GM19239 (cell line): ENCODE results near the gene RABL6.

Experiments
- DNase-seq: peaks from one replicate; pipeline ENCODE4 v3.0.0; 2011; ENCODE audit warnings: low spot score; ENCODE audit not compliant: insufficient read length
- FAIRE-seq: peaks from 2 replicates; lab custom pipeline; 2011; peaks lifted over from hg19 to GRCh38; lab: Jason Lieb, UNC

The RABL6 gene

DNA sequence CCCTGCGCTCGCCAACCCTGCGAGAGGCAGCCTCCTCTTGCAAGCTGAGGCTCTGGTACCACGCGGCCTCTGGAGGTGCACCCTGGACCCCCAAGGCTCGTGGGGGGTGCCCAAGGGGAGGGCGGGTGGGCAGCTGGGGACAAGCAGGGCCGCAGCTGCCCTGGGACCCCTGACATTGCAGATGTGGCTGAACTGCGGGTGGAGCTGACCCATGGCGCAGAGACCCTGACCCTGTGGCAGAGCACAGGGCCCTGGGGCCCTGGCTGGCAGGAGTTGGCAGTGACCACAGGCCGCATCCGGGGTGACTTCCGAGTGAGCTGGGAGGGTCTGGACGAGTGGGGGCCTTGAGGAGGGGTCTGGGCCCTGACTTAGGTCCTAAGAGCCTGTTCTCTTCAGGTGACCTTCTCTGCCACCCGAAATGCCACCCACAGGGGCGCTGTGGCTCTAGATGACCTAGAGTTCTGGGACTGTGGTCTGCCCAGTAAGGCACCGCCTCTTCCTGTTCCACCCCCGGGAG is 45.9 kb downstream of the RABL6 start:
- DNase-seq (no peak), FAIRE-seq (no peak)

DNA sequence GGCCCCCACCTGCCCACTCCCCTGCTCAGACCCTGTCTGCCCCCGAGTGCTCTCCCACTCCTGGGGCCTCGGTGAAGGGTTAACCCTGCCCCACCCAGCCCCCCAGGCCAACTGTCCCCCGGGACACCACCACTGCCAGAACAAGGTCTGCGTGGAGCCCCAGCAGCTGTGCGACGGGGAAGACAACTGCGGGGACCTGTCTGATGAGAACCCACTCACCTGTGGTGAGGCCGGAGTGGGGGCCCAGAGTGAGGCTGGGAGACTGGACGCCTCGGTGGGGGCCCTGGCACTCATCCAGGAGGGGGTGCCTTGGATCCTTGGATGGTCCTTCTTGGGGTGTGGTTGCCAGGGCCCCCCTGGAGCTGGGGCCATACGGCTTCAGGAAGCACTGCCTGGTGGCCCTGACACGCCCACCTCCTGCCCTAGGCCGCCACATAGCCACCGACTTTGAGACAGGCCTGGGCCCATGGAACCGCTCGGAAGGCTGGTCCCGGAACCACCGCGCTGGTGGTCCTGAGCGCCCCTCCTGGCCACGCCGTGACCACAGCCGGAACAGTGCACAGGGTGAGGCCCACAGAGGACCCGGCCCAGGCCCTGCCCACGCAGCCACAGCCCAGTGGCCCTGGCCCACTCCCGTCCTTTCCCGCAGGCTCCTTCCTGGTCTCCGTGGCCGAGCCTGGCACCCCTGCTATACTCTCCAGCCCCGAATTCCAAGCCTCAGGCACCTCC is 46.5 kb downstream of the RABL6 start:
- FAIRE-seq (no peak), DNase-seq (no peak)

DNA sequence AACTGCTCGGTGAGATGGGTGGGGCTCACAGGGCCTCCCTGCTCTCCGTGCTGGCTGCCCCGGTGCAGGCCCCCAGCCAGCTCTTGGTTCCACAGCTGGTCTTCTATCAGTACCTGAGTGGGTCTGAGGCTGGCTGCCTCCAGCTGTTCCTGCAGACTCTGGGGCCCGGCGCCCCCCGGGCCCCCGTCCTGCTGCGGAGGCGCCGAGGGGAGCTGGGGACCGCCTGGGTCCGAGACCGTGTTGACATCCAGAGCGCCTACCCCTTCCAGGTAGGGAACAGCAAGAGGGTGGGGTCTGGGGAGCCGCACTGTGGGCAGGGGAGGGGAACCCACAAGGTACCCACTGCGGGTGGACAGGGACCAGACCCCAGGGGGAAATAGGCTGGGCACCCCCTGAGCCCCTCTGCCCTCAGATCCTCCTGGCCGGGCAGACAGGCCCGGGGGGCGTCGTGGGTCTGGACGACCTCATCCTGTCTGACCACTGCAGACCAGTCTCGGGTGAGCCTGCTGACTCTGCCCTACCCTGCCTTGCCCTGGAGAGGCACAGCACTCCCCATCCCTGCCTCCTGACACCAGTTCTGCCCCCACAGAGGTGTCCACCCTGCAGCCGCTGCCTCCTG is 47.2 kb downstream of the RABL6 start:
- DNase-seq (no peak), FAIRE-seq (no peak)

DNA sequence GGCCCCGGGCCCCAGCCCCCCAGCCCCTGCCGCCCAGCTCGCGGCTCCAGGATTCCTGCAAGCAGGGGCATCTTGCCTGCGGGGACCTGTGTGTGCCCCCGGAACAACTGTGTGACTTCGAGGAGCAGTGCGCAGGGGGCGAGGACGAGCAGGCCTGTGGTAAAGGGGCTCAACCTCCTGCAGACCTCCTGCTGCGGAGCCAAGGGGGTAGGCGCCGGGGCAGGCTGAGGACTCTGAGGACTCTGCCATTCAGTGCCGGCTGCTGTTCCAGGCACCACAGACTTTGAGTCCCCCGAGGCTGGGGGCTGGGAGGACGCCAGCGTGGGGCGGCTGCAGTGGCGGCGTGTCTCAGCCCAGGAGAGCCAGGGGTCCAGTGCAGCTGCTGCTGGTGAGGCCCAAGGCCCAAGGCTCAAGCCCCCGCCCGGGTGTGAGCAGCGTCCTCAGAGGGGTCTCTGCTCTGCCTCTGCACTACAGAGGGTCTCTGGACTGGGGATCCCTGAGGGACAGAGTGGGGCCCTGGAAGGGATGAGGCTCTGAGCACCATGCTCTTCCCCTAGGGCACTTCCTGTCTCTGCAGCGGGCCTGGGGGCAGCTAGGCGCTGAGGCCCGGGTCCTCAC is 47.8 kb downstream of the RABL6 start:
- DNase-seq (no peak), FAIRE-seq (no peak)

DNA sequence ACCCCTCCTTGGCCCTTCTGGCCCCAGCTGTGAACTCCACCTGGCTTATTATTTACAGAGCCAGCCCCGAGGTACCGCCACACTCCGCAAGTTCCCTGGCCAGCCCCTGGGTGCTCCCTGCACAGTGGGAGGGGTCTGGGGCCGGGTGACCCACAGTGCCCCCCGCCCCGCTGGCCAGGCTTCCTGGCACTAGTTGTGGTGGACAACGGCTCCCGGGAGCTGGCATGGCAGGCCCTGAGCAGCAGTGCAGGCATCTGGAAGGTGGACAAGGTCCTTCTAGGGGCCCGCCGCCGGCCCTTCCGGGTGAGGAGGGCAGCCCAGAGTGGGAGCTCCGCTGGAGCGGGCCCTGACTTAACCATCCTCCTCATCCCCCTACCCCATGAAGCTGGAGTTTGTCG is 48.3 kb downstream of the RABL6 start:
- DNase-seq (no peak), FAIRE-seq (no peak)

DNA sequence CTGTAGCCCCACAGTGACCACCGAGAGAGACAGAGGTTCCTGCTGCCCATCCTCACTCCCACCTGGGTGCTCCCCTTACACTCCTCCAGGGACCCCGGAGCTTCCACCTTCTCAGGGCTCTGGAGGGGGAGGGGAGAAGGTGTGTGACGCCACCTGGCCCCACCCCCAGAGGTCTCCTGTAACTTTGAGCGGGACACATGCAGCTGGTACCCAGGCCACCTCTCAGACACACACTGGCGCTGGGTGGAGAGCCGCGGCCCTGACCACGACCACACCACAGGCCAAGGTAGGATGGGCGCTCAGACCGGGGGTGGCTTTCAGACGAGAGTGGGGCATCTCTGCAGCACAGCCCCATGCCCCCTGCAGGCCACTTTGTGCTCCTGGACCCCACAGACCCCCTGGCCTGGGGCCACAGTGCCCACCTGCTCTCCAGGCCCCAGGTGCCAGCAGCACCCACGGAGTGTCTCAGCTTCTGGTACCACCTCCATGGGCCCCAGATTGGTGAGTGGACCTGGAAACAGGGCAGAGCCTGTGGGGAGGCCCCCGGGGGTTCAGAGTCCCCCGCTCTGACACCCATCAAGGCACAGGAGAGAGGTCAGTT is 48.9 kb downstream of the RABL6 start:
- DNase-seq, result no peak

DNA sequence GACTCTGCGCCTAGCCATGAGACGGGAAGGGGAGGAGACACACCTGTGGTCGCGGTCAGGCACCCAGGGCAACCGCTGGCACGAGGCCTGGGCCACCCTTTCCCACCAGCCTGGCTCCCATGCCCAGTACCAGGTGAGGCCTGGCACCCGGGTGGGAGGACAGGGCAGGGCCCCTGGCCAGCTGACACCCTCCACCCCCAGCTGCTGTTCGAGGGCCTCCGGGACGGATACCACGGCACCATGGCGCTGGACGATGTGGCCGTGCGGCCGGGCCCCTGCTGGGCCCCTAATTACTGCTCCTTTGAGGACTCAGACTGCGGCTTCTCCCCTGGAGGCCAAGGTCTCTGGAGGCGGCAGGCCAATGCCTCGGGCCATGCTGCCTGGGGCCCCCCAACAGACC is 49.4 kb downstream of the RABL6 start:
- DNase-seq, result no peak
- FAIRE-seq, result no peak

More for the DNA sequence above, 48.9 kb downstream of the RABL6 start:
- no peak for FAIRE-seq

DNA sequence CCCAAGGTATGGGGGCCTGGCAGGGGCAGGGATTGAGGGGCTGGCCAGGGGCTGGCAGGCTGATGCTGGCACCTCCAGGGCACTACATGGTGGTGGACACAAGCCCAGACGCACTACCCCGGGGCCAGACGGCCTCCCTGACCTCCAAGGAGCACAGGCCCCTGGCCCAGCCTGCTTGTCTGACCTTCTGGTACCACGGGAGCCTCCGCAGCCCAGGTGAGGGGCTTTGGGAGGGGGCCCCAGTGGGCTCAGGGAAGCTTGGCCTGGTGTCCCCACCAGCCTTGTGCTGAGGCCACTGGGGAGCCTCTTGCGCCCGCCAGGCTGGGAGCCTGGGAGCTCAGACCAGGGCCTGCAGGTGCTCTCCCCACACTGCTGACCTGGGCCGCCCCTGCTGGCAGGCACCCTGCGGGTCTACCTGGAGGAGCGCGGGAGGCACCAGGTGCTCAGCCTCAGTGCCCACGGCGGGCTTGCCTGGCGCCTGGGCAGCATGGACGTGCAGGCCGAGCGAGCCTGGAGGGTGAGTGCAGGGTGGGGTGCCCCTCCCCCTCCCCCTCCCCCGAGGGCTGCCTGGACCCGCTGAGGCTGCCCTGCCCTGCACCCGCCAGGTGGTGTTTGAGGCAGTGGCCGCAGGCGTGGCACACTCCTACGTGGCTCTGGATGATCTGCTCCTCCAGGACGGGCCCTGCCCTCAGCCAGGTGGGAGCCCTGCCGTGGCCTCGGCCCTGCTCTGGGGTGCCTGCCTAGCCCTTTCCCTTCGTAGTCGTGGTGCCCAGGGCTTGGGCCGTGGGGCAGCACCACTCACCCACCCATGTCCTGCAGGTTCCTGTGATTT is 50.0 kb downstream of the RABL6 start:
- DNase-seq, result no peak
- no peak for FAIRE-seq

DNA sequence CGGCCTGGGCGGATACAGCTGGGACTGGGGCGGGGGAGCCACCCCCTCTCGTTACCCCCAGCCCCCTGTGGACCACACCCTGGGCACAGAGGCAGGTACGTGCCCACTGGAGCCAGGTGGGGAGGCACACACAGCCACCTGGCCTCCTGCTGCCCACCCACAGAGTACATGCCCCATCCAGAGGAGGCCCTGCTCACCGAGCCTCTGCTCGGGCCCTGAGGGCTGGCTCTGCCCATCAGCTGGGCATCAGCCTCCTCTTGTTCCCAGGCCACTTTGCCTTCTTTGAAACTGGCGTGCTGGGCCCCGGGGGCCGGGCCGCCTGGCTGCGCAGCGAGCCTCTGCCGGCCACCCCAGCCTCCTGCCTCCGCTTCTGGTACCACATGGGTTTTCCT is 50.7 kb downstream of the RABL6 start:
- FAIRE-seq (no peak), DNase-seq (no peak)

DNA sequence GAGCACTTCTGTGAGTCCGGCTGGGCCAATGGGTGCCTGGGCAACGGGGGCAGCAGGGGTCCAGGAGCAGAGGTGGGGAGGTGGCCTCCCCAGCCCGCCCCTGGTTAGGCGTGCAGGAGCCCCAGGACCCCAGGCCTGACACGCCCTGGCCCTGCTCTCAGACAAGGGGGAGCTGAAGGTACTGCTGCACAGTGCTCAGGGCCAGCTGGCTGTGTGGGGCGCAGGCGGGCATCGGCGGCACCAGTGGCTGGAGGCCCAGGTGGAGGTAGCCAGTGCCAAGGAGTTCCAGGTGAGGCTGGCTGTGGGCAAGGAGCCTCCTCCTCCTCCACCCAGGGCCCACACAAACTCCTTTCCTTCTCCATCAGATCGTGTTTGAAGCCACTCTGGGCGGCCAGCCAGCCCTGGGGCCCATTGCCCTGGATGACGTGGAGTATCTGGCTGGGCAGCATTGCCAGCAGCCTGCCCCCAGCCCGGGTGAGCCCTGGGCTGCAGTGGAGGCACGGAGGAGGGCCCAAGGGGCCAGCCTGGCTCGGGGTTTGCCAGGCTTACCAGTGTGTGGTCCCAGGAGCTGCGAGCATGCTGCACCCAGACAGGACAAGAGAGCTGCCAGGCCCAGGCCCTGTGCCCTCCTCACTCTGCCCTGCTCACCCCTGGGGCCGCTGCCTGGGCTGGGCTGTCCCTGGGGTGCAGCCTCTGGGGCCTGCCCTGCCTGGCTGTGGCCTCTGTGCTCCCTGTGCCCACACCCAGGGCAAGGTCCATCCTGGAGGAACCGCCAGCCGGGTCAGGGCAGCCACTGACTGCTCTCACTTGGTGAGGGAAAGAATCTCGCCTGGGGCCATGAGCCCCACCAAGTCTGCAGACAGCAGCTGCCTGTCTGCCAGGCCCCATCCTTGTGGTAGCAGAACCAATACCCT is 51.4 kb downstream of the RABL6 start:
- no peak for DNase-seq
- no peak for FAIRE-seq

DNA sequence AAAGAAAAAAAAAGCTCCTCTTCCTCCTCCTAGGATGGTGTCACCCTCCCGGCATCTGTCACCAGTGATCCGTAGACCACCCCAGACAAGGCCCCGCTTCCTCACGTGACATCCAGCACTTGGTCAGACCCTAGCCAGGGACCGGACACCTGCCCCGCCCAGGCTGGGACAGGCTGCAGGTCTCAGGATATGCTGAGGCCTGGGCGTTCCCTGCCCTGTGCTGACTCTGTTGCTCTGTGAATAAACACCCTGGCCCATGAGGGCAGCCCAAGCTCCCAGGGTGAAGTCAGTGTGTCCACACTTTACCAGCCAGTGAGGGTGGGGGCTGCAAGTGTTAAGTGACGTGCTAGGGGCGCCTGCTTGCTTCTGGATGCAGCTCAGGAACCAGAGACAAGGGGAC is 52.8 kb downstream of the RABL6 start:
- no peak for DNase-seq
- no peak for FAIRE-seq

DNA sequence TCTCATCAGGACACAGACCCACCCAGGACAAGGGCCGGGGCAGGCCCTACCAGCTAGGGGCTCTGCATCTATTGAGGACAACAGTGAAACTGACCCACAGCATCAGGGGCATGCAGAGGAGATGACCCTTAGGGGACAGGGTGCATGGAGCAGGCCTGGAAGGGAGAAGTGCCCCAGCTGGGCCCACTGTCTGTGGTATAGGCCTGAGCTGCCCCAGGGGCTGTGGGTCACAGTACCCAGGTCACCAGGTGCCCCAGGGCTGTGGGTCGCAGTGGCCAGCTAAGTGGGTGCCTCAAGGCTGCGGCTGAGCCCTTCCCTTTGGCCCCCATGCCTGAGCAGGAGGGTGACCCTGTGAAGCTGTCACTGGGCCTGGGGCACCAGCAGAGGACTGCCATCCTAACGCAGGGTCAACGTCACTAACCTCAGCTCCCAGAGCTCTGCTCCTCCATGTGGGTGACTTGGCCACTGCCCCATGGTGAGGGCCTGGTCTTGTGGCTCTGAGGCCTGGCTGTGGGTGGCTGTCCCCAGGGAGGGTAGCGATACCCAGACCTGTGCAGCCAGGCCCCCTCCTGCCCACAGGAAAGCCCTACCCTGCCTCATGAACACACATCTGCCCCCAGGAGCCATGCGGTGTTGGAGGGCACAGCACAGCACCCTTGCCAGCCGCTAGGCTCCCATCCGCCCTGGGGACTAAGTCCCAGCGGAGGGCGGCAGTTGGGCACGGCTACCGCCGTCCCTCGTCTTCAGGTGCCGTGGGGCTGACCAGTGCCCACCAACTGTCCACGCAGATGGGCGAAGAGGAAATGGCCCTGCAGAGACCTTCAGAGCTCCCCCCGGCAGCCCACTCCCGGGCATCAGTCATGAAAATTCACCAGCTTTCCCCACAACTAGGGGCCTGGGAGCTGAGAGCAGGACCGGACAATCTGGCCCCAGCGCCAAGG is 53.5 kb downstream of the RABL6 start:
- DNase-seq, result no peak
- no peak for FAIRE-seq

DNA sequence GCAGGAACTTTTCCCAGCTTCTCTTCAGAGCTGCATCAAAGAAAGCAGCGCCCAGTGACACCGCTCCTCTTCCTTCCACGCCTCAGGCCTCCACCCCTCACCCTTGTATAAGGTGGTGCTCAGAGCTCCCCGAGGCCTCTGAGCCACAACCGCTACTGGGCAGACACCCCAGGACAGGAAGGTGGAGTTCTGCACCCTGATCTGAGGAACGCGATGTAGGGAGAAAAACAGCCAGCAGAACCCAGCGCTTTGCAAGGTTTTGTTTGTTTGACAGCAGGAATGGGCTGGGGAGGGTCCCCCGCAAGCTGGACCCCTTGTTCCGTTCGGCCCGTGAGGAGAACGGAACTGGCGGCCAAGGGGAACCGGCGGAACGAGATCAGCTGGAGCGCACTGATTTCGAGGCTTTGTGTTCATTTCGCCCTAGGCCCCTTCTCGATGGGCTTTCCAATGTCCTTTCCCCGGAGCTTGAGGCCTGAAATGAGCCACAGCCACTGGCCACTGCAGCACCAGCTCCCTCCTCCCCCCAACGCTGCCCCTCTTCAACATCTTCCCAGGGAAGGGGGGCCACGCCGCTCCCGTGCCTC is 54.2 kb downstream of the RABL6 start:
- DNase-seq, result no peak
- FAIRE-seq, result no peak

DNA sequence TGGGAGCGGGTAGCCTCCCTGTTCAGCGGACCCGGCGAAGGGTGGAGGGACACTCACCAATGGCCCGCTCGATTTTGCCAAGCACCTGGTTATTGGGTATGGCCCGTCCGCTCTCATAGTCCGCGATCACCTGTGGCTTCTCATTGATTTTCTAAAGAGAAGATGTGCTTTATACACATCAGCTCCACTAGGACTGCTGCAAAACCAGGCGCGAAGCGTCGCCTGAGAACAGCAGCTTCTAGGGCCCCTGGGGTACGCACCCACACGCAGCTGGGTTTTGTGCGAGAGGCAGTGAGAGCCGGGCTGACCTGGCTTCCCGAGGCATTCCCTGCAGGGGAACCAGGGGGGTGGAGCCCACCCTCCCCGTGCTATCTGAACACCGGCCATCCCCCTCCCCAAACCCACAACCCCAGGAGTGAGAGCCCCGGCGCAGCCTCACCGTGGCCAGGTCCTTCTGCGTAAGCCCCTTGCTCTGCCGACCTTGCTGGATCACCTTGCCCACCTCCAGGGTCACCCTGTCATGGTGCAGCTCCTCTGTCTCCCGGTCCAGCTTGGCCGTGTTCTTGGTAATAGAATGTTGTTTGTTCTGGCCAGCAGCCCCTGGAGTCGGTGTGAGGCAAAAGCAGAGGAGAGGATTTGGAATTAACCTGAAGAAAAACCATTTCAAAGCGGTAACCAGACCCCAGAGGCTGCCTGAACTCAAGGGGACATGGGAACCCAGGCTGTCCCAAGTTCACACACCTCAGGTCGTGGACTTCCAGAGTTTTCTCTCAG is 55.3 kb downstream of the RABL6 start:
- no peak for FAIRE-seq
- DNase-seq, result no peak

DNA sequence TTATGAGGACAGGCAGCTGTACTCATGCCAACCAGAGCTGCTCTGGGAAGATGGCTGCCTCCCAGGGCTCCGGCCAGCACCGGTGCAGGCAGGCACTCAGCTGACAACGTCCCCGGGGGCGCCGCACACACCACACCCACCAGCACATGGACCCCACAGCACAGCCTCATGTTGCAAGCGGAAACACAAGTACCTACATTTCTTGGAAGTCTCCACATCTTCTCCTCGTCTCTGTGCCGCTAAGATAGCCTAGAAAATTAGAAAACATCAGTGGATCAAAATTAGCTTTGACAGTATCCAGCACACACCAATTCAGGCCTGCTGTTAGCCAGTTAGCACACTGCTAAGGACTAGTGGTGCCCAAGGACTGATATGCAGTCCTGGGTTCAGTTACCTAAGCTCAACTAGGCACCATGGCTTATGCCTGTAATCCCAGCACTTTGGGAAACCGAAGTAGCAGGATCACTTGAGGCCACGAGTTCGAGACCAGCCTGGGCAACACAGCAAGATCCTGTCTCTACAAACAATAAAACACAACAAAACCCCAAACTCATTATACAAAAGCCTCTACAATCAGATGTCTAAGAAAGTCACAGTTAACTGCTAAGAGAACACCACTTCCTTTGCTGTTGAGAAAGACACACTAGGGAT is 56.0 kb downstream of the RABL6 start:
- FAIRE-seq (no peak), DNase-seq (no peak)

DNA sequence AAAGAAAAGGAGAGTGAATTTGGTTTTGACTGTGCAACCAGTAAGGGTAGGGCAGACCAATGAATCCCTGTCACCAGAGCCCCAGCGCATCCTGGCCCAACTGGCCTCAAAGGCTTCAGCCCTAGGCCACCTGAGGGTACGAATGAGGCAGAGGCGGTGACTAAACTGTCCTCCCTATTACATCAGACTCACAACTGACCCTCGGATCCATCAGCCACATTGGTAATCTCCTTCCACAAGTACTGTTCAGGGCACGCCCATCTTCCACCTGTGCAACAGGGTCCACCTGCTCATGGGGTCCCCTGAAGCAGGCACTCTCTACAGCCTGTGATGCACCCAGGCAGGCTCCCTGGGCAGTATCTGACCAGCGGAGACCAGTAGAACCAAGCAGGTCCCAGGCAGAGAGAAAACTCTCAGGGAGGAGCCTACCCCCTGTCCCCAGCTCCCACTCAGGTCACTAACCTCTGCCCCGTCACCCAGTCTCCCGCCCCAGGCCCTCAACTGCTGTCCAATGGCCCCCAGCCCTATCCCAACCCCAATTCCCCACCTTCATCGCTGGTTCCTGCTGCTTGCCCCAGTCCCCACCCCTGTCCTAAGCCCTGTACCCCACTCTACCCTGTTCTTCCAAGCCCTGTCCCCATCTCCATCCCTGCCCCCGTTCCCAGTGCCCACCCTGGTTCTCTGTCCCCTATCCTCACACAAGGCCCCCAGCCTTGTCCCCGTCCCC is 57.5 kb downstream of the RABL6 start:
- DNase-seq, result no peak
- FAIRE-seq, result no peak
